Renal cortical epithelial cell (primary cell): ENCODE measurements around the gene RPS6KA4. TPM values are rescaled to one million over a fixed set of nuclear protein-coding genes. Genes with fewer than 3 reads are reported as not detected.

Experiments
- DNase-seq: peaks from one replicate; pipeline ENCODE4 v3.0.0-alpha.2; 2011; ENCODE audit warnings: low read depth
- total RNA-seq: library from RNA; depleted of rRNA; stranded (reverse); fragments of >200 nt; gene quantifications from 2 replicates; pipeline ENCODE4 v1.2.3, GENCODE V29; 2014

RPS6KA4 gene
- total RNA-seq, 1 donor from 2014 or later = 46.0 TPM

- DNase-seq = no peak
Observed at GRCh38 chr11:64327375-64327774, 31.6 kb upstream of the RPS6KA4 start.

DNA sequence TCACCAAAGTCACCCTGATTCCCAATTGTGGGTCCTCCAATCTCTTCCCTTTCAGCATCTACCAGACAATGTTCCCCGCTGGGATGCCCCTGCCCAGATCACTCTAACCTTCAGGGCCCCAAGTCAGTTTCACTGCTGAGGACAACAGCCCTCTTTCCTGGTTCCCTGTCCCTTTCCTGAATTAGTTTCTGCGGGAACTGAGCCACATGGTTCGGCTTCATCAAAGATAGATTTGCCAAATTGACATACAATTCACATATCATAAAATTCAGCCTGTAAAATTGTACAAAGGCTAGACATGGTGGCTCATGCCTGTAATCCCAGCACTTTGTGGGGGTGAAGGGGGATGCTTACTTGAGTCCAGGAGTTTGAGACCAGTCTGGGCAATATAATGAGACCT lies 31.0 kb upstream of the RPS6KA4 start:
- no peak for DNase-seq

- no peak for DNase-seq
Observed at GRCh38 chr11:64330888-64331287, 28.1 kb upstream of the RPS6KA4 start.

GRCh38 chr11:64331569-64332371 lies 27.2 kb upstream of the RPS6KA4 start:
- peak; percentile 91 for DNase-seq

DNA sequence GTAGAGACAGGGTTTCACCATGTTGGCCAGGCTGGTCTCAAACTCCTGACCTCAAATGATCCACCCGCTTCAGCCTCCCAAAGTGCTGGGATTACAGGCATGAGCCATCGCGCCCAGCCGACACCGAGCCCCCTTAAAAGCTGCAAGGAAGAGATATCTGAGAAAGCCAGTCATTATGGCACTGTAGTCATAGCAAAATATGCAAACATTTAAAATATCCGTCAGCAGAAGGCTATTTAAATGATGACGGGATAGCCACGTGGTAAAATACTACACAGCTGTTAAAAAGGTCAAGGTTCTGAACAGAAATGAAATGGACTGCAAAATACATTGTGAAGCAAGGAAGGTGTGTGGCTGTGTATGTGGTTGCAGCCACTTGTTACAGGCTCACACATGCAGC lies 25.4 kb upstream of the RPS6KA4 start:
- DNase-seq = no peak

DNA sequence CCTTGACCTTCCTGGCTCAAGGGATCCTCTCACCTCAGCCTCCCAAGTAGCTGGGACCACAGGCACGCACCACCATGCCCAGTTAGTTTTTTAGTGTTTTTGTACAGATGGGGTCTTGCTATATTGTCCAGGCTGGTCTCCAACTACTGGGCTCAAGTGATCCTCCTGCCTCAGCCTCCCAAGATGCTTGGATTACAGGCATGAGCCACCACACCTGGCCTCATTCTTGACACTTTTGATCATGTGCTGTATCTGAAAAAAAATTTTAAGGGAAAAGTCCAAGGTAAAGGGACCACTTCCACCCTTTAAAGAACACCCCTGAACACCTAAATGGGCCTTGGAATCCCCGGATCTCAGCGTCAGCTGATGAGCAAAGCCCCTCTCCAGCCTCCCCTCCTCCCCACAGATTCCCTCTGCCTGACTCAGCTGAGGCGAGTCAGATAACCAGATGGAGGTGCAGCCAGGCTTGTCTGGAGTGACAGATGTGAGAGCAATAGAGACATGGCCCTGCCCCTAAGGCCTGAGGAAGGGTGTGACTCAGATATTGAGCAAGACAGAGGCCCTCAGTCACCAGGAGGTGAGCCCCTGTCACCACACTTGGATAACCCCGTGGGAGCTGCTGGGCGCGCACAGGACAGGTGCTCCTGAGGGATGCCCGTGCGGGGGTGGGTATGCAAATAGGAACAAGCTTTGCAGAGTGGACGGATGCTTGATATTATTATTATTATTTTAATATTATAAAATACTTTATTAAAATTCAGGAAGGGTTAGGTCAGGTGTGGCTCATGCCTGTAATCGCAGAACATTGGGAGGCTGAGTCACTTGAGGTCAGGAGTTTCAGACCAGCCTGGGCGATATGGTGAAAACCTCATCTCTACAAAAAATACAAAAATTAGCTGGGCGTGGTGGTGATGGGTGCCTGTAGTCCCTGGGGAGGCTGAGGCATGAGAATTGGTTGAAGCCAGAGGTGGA lies 23.9 kb upstream of the RPS6KA4 start:
- DNase-seq = peak; percentile 99

DNA sequence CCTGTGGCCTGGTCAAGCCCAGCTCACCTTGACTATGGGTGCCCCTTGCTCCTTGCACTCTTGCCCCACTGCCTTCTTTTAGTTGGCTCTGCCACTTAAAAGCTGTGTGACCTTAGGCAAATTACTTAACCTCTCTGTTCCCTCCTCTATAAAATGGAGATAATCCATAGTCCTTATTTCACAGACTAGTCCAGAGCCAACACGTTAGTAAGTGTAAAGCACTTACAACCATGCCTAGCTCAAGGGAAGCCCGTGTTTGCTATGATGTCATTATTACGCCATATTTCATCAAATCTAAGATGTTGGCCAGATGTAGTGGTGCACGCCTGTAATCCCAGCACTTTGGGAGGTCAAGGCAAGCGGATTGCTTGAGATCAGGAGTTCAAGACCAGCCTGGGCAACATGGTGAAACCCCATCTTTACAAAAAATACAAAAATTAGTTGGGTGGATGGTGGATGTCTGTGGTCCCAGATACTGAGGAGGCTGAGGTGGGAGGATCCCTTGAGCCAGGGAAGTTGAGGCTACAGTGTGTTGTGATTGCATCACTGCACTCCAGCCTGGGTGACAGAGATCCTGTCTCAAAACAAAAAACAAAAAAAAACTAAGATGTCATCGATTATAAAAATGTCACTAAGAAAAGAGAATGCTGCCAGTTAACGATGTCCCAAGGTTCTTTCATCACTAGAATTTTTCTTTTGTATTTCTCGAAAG lies 21.3 kb upstream of the RPS6KA4 start:
- DNase-seq = no peak

DNA sequence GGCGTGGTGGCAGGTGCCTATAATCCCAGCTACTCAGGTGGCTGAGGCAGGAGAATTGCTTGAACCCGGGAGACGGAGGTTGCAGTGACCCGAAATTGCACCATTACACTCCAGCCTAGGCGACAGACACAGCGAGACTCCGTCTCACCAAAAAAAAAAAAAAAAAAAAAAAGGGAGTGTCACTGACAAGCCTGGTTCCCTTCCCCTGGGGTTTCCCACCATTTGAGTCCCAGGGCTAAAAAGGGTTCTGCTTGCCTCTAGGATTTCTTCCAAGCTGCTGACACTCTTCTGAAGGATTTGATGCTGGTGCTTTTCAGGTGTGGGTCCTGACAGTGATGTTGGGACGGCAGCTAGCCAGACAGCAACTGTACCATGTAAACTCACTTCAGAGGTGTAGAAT lies 20.2 kb upstream of the RPS6KA4 start:
- DNase-seq = no peak

DNA sequence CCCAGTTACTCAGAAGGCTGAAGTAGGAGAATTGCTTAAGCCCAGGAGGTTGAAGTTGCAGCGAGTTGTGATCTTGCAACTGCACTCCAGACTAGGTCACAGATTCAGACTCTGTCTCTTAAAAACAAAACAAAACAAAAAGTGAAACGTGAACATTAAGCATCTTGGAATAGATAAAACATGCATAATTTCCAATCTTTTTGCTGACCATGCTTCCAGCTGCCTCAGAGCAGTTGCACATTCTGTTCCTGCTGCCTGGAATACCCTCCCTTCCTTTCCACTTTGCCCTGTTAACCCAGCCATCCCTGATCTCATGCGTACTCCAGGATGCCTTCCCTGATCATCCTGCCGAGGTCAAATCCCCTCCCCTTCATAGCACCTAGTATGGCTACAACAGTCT lies 19.7 kb upstream of the RPS6KA4 start:
- no peak for DNase-seq

DNA sequence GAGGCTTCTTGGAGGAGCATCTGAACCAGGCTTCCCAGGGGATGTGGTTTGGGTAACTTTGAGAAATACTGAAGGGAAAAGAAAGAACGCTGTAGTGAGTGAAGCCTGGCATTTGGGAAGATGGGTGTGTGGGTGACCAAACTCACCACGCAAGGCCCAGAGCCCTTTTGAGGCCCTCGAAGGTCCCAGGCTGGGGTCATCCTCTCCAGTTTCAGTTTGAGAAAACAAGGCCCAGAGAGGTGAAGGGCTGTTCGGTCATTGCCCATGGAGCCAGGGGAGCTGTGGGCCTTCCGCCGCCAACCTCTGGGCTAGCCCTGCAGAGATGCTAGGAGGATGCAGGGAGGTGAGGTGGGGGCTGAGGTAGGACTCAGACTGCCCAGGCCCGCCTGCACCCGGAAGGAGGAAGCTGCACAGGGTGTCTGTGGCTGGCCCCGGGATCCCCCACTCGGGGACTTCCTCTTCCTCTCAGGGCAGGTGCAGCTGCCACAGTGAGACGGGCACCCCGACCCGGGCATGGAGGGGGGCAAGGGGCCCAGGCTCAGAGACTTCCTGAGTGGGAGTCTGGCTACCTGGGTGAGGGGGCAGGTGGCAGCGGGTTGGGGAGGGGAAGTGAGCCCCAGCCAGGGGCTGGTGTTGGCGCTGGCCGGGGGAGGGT lies 19.1 kb upstream of the RPS6KA4 start, which contains the start of gene CCDC88B:
Gene CCDC88B, plus strand, starts transcription at position 451 of the 655 bp plus-strand sequence. Its CDS starts 63 bp downstream, at position 514.
- no peak for DNase-seq

GRCh38 chr11:64340671-64341335 lies 18.2 kb upstream of the RPS6KA4 start:
- no peak for DNase-seq

DNA sequence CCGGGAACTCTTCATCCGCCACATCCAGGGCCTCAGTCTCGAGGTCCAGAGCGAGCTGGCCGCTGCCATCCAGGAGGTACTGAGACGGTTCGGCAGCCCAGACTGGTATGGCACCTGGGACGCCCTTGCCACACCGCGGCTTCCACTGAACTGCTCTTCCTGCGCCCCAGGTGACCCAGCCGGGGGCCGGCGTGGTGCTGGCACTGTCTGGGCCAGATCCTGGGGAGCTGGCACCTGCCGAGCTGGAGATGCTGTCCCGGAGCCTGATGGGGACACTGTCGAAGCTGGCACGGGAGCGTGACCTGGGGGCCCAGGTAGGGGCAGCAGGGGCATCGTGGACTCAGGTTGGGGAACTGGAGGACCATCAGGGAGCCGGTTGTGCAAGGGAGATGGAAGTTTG lies 17.5 kb upstream of the RPS6KA4 start:
- no peak for DNase-seq

- peak; percentile 69 for DNase-seq
Observed at GRCh38 chr11:64341851-64342791, 16.8 kb upstream of the RPS6KA4 start.

DNA sequence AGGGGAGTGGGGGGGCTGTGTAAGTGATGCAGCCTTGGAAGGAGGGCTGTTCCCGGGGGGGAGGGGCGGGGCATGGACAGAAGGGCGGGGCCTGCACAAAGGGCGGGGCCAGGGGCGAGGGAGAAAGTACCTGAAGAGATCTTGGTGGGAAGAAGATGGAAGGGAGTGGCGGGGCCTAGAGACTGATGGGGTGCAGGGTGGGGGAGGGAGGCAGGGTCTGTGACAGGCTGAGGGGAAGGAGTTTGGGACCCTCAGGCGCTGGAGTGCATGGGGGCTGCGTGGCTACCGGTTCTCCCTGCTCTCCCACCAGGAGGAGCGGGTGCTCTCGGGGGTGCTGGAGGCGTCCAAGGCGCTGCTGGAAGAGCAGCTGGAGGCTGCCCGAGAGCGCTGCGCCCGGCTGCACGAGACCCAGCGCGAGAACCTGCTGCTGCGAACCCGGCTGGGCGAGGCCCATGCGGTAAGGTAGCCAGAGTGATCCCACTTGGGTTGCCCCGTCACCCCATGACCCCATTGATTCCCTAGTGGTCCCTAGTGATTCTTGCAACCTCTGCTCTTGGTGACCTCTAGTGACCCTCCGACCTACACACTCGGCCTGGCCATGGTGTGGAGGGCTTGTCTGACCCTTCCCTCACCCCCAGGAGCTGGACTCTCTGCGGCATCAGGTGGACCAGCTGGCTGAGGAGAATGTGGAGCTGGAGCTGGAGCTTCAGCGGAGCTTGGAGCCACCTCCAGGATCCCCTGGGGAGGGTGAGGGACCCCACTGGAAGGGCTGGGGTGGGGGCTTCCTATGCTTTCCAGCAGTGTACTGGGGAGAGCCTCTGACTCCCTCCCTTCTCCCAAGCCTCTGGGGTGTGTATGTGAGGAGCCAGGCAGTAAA lies 15.9 kb upstream of the RPS6KA4 start:
- DNase-seq = no peak

DNA sequence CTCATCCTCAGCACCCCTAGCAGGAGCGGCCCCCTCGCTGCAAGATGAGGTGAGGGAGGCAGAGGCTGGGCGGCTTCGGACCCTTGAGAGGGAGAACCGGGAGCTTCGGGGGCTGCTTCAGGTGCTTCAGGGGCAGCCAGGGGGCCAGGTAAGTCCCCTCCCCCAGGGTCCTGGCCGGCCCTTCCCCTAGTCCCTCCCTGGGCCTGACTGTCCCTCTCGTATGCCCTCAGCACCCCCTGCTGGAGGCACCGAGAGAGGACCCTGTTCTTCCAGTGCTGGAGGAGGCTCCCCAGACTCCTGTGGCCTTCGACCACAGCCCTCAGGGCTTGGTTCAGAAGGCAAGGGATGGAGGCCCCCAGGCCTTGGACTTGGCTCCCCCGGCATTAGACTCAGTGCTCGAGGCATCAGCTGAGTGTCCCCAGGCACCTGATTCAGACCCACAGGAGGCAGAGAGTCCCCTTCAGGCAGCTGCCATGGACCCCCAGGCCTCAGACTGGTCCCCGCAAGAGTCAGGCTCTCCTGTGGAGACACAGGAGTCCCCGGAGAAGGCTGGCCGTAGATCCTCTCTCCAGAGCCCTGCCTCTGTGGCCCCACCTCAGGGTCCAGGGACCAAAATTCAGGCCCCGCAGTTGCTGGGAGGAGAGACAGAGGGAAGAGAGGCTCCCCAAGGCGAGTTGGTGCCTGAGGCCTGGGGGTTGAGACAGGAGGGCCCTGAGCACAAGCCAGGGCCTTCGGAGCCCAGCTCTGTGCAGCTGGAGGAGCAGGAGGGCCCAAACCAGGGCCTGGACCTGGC lies 15.0 kb upstream of the RPS6KA4 start:
- DNase-seq = no peak

DNA sequence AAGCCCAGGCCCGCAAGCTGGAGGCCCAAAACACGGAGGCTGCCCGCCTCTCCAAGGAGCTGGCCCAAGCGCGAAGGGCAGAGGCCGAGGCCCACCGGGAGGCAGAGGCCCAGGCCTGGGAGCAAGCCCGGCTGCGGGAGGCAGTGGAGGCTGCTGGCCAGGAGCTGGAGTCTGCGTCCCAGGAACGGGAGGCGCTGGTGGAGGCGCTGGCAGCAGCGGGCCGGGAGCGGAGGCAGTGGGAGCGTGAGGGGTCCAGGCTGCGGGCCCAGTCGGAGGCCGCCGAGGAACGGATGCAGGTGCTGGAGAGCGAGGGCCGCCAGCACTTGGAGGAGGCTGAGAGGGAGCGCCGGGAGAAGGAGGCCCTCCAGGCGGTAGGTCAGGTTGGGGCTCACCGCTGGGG lies 14.2 kb upstream of the RPS6KA4 start:
- DNase-seq = no peak

DNA sequence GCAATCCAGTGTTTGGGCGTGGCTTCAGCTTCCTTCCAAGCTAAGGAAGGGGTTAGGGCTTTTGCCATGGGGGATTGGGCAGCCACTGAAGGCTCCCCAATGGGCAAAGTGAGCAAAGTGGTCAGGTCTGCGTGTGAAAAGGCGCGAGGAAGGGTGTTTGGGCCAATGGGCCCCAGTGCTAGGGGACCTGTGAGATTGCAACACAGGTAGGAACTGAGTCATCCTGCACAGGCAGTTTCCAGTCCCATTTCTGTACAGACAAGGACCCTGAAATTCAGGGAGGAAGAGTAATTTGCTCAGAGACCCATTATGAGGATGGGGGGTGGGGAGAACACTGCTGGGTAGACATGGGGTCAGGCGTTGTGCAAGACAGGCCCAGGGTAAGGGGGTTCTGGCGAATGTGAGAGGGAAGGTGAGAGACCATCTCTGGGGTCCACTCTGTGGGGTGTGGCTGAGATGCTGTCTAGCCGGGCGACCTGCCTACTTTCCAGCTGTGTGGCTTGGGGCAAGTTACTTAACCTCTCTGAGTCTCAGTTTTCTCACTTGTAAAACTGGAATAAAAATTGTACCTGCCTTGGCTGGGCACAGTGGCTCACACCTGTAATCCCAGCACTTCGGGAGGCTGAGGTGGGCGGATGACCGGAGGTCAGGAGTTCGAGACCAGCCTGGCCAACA lies 11.6 kb upstream of the RPS6KA4 start:
- DNase-seq = peak; percentile 58
